H7 (cell line): ENCODE measurements around the gene ABCB4. TPM values are rescaled to one million over a fixed set of nuclear protein-coding genes. Genes with fewer than 3 reads are reported as not detected.

Source experiments
- DNase-seq: peaks from one replicate; pipeline ENCODE4 v3.0.0; 2012
- H3K27me3 ChIP-seq: 2 replicates; pipeline ENCODE4 v1.6.0; 2011; ENCODE audit warnings: mild to moderate bottlenecking, low read length; ENCODE audit not compliant: control insufficient read depth, insufficient read depth
- H3K36me3 ChIP-seq: replicated peaks from 2 replicates; pipeline ENCODE4 v1.5.1; 2011; ENCODE audit warnings: low read length; ENCODE audit not compliant: control insufficient read depth, insufficient read depth
- H3K4me3 ChIP-seq: 2 replicates; pipeline ENCODE4 v1.5.1; 2011; ENCODE audit warnings: low read depth, mild to moderate bottlenecking, control low read depth, low read length, moderate library complexity; ENCODE audit not compliant: insufficient read depth
- total RNA-seq: library from RNA; depleted of rRNA; stranded (reverse); fragments of >200 nt; shearing (Covaris generic); gene quantifications from 2 replicates; pipeline ENCODE4 v1.2.3, GENCODE V29; 2014; rRNA removed

The ABCB4 gene
- total RNA-seq = 0.69 and 0.85 TPM in 2 replicates

DNA sequence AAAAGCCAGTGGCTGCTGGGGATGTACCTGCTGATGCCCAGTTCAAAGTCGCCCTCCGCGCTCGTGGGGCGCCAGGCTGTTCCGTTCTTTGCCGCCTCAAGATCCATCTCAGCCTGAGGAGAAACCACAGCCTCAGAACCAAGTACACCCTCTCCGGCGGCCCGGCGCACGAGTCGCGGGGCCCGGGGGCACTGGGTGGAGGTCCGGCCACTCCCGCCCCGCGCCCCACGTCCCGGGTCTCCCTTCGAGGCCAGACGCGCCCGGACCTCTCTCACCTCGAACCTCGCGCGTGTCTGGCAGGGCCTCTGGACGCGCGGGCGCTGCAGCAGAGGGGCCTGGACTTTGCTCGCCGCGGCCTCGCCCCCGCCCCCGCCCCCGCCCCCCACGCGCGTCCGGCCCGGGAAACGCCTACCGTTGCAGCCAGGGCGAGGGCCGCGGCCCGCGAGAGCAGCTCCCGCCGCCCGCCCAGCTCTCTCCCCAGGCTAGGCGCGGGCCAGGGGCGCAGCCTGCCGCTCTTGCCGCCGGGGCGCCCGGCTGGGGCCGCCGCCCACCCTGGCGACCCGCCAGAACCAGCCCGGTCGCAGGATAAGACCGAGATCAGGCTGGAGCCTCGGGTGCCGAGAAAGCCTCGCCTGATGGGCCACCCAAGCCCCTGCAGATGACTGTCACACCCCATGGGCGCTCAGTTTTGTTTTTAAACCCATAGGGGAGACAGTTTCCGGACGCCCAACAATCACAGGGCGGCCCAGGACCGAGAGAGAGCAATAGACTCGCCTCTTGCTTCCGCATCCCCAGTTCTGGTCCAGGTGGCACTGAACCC, at the start of gene ABCB4:
Gene ABCB4 (minus strand): TSS at position 322 of the 820 bp plus-strand sequence. CDS start 215 bp downstream, at position 107.
- Histone ChIP-seq H3K27me3 (peaks cover 28% of the 10 kb centered on the region), H3K36me3 (no peaks in the 10 kb centered on the region), H3K4me3 (peak within 1 kb of the TSS; percentile 50)
- peak; percentile 66 for DNase-seq

DNA sequence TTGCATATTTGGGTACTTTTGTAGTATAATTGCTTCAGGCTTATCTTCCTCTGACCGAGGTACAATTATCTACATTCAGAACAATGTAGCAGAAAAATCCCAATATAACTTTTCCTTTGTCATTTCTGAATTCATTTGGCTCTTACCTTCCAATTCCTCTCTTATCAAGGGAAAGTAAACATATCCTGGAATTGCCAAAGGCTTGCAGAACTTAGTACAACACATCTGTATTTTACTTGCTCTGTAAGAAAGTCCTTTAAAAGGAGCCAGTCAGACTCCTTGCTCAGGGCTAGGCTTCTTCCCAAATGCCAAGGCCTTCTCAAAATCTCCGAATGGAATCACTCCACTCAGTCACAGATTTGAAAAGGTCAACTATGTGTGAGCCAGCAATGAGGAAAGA, 43.3 kb upstream of the ABCB4 start:
- Histone ChIP-seq H3K4me3 (no peak overlapping the region), H3K36me3 (no peaks in the 10 kb centered on the region), H3K27me3 (no peaks in the 10 kb centered on the region)
- no peak for DNase-seq

DNA sequence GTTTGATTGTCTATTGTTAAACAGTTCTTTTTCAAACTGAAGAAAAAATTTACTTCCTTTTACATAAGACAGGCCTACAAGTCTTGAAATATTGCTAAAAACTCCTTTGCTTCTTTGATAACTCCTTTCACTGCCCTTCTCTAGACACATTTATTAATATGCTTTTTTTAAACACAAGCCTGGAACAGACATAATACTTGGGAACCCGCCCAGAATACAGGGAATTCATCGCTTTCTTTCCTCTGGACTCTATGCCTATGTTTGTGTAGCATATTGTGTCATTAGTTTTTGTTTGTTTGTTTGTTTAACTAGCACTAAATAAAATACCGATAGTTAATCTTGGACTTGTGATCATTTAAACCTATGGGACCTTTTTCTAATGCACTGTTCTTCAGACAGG, 42.4 kb upstream of the ABCB4 start:
- no peak overlapping the region for H3K4me3 ChIP-seq
- H3K27me3 ChIP-seq = no peaks in the 10 kb centered on the region
- no peaks in the 10 kb centered on the region for H3K36me3 ChIP-seq
- no peak for DNase-seq

DNA sequence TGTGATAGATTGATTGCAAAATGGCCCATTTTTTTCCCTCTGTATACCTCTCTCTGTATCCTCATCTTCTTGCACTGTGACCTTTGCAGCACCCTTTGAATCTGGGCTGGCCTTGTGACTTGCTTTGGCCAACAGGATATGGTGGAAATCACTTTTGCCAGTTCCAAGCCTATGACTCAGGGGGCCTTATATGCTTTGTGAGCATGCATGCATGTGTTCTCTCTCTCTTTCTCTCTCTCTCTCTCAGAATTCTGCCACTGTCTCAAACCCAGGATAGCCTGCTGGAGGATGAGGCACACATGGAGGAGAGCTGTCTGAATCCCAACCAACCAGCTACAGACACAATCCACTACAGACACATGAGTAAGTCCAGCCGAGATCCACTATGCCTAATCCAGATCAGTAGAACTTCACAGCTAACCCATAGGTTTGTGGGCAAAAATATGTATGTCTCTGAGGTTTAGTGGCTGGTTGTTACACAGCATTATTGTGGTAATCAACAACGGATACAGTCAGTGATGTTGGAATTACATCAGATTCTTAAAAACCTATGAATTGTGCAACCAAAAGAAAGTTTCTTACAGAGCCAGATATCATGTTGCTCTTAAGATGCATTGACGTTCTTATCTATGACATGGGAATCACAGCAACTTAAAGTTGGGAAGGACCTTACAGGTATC, 41.8 kb upstream of the ABCB4 start:
- H3K36me3 ChIP-seq = no peaks in the 10 kb centered on the region
- DNase-seq = no peak
- no peak overlapping the region for H3K4me3 ChIP-seq
- no peaks in the 10 kb centered on the region for H3K27me3 ChIP-seq

DNA sequence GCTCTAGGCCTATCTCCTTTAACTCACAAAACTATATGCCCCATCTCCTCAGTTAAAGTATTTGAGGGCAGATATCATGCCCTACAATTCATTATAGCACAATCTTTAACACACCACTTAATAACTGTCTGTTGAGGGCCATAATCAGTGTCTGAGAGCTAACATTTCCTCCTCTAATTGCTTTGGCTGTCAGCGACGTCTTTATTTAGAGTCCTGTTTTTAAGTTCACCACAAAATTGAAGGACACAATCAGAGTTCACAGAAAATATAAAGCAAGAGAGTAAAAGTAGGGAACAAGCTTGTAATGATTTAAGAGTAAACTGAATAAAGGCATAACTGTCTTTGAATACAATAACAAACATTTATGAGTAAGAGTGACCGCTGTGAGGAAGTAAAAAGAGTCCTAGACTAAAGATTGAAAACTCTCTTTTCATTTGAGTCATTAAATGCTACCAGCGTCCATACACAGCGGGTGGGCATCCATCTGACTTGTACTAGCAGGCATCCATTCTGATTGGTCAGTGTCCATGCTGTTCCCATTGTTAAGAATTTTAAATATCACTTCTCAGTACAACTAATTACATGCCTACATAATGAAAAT, 38.4 kb upstream of the ABCB4 start:
- H3K36me3 ChIP-seq = no peaks in the 10 kb centered on the region
- no peak overlapping the region for H3K4me3 ChIP-seq
- H3K27me3 ChIP-seq = no peaks in the 10 kb centered on the region
- DNase-seq = no peak

DNA sequence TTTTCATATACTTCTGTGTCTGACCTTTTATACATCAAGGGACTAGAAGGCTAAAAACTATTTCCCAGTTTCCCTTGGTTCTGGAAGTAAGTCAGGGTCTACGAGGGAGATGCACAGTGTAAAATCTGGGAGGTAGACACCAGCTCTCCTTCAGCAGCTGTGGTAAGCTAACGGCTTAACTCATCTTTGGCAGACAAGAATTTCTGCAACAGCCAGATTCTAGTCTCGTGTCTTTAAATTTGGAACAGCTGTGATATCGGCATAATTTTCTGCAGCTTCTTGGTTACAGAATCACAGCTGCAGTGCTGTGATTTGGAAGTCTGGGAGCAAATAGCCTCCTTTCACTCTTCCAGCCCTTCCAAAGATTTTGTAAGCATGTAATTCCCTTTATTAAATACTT, 37.4 kb upstream of the ABCB4 start:
- Histone ChIP-seq H3K27me3 (no peaks in the 10 kb centered on the region), H3K36me3 (no peaks in the 10 kb centered on the region), H3K4me3 (no peak overlapping the region)
- no peak for DNase-seq

DNA sequence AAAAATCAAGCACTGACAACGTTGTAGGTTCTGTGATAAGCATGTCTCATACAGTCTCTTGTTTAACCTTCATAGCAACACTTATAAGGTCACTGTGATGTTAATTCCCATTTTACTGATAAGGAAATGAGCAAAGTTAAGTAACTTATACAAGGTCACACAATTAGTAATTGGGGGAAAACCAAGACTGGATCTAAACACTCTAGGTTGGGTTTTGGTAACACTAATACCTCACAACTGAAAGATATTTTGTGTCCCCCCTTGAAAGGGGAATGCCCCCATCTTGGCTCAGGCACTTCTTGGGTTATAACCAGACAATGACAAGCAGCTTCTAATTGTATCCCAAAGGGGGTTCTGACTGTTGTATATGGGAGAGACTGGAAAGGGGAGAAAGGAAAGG, 36.0 kb upstream of the ABCB4 start:
- no peak overlapping the region for H3K4me3 ChIP-seq
- no peaks in the 10 kb centered on the region for H3K36me3 ChIP-seq
- no peaks in the 10 kb centered on the region for H3K27me3 ChIP-seq
- DNase-seq = no peak

DNA sequence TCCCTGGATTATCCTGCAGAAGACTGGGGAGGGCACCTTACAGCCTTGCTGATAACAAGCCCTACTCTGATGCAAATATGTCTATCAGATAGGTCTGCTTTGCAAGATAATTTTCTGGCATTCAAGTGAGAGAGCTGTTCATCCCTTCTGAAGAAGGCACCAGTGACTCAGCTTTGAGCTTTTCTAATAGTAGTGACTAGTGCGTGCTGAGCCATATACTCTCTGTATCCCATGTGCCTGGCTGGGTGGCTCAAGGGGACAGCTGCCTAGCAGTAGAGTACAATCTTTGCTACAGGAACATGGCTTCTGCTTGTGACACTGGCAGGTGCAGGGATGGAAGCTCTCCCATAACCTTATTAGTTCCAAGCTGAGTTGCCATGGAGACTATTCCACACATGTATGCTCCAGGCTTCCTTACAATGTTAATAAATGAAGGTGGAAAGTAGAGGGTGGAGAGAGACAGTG, 35.0 kb upstream of the ABCB4 start:
- Histone ChIP-seq H3K4me3 (no peak overlapping the region), H3K27me3 (no peaks in the 10 kb centered on the region), H3K36me3 (no peaks in the 10 kb centered on the region)
- DNase-seq = no peak

DNA sequence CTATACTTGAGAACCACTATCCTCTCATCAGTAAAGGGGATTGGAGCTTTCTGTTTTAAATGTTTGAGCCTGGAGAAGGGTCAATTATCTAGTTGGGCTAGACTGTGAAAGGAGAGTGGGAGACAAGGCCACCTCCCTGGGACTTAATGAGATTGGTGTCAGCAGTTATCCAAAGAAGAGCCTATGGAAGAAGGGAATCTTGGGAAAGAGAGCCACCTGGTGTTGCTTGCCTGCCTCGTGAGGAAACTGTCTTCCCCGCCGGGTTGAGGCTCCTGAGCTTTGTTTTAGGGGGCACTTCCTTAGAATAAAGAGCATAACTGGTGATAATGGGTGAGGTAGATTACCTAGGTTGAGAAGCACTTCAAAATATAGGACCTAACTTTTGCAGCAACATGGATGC, 32.0 kb upstream of the ABCB4 start:
- Histone ChIP-seq H3K36me3 (no peaks in the 10 kb centered on the region), H3K27me3 (no peaks in the 10 kb centered on the region), H3K4me3 (no peak overlapping the region)
- DNase-seq = peak; percentile 18

DNA sequence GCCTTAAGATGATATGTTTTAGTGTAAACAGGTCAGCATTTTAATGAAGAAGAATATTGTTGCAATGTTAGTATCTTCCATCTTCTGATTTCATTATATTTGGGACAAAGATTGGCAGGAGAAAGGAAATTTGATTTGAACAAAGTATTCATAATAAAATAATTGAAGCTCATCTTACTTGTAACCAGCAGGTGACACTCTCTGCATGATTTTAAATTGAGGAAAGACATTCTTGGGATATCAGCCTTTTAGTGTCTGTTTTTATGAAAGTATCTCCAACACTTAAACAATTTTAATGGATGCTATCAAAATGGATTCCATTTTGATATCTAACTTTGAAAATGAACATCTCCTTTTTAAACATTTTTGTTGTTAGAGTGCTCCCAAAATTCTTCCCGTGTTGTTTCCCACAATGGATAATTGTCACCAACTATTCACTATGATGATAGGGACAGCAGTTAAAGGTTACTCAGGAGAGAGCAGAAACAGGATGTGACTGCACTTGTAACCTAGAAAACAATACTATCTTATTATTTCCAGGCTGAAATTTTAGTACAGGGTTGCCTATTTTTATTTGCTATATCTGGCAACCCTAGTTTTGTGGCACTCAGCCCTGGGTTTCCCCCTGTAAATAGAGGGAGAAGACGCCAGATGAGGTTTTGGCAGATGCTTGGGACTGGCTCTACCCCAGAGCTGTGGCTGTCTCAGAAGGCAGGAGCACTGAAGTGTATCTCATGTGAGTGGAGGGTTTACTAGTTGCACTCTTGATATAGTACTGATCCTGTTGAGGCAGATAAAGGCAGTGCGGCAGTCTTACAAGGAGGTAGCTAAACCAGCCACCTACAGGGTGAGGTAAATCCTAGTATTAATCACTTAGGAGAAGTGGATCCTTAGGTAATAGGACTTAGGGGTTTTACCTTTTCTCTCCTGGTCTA, 31.0 kb upstream of the ABCB4 start:
- H3K4me3 ChIP-seq = no peak overlapping the region
- H3K27me3 ChIP-seq = no peaks in the 10 kb centered on the region
- DNase-seq = no peak
- no peaks in the 10 kb centered on the region for H3K36me3 ChIP-seq

DNA sequence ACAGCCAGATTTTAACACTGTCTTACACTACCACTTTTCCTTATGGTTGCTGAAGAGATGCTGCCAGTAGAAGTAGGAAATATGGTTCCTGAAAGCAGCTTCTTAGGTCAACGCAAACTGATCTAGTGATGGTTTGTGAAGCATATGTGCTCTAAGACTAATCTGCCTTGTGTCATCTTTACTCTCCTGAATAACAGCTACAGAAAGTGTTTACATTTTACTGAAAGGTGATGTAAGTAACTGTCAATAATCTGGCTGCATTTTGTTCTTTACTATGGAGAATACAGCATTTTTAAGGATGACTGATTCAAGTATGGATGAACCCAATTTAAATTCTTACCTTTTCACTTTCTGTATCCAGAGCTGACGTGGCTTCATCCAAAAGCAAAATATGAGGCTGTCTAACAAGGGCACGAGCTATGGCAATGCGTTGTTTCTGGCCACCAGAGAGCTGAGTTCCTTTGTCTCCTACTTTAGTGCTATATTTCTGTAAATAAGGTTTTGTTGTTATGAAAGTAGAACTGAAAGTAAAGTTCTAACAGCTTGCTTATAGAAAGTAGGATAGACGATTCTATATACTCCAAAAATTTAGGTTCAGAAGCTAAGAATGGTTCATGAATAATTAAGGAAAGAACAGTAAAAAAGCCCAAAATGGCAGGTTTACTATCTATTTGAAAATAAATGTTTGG, 30.2 kb upstream of the ABCB4 start:
- H3K27me3 ChIP-seq = no peaks in the 10 kb centered on the region
- no peaks in the 10 kb centered on the region for H3K36me3 ChIP-seq
- no peak for DNase-seq
- no peak overlapping the region for H3K4me3 ChIP-seq

DNA sequence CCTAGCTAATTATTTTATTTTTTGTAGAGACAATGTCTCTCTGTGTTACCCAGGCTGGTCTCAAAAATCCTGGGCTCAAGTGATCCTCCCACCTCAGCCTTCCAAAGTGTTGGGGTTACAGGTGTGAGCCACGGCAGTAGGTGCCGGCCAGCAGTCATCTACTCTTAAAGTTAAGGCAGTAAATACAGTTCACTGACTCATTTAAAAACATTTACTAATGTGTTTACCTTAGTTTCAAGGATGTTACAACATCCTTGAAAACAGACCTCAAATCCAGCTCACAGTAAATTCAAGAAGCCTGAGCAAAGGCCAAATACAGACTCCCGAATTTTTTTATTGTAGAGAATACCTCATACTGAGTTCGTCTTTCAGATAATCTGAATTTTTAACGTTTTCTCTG, 29.6 kb upstream of the ABCB4 start:
- Histone ChIP-seq H3K4me3 (no peak overlapping the region), H3K27me3 (no peaks in the 10 kb centered on the region), H3K36me3 (no peaks in the 10 kb centered on the region)
- no peak for DNase-seq

DNA sequence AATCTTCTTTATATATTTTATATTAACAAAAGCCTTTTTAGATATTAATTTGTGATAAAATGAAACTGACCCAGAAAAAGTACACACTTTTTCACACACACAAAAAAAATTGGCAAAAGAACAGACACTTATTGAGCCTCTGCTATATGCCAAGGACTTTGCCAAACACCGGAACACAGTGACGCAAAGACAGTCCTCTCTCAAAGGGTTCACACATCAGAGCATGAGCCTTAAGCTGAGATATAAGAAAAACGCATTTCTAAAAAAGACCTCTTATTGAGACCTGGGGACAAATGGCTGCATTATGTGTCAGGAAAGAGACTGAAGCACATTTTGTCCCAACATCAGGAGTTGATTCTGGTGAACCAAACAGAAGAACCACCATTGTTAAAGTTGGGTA, 24.0 kb upstream of the ABCB4 start:
- no peak for DNase-seq
- Histone ChIP-seq H3K27me3 (no peaks in the 10 kb centered on the region), H3K36me3 (no peaks in the 10 kb centered on the region), H3K4me3 (no peak overlapping the region)

DNA sequence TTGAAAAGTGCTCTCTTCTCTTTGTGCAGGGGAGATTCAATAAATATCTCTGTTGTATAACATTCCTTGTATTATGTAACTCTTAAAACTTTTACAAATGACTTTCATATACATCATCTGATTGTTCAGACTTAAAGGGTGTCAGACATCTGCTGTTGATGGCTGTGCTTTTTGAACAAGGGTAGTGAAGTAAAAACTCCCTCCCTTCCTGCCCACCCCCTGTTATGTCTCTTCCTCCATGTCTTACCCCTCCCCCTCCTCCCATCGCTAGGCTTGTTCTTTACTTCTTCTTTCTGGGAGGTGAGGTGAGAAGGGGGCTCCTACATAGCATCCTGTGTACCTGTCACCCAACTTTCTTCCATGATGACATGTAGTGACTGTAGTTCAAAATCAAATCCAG, 23.4 kb upstream of the ABCB4 start:
- Histone ChIP-seq H3K36me3 (no peaks in the 10 kb centered on the region), H3K27me3 (no peaks in the 10 kb centered on the region), H3K4me3 (no peak overlapping the region)
- DNase-seq = no peak
